Measurements from ENCODE around the gene JUN. TPM values are rescaled to one million over a fixed set of nuclear protein-coding genes. Genes with fewer than 3 reads are reported as not detected.

JUN gene
- polyA plus RNA-seq, 1 donor from 2014 or later = 124 TPM

DNA sequence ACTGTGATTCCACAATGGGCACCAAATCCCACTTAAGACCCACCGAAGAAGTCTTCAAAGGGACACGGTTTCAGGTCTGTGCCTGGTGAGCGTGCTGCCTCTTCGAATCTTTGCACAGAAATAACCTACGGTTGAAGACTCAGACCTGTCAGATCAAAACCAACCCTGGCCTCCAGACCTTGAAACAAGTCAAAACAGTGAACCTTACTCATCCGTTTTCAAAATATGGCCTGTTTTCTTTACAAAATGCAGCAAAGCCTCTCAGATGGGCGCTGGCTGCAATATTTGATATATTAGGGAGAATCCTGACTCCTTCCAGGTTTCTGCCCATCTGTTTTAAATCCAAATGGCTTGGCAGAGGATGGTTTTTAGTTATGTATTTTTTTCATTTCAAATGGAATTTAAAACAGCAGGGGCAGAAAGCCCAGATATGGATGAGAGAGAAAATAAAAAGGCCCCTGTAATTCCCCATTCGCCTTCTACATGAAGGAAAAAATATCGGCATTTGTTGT is 14.0 kb downstream of the JUN start:
- Histone ChIP-seq H3K4me2 (ENCODE audit: low read length) (no peak overlapping the region), H3K9ac (ENCODE audit: low read length) (no peak overlapping the region), H3K4me3 (ENCODE audit: low read length) (no peak overlapping the region), H3K27me3 (ENCODE audit: insufficient read depth, low read depth, low read length) (no peaks in the 10 kb centered on the region), H3K27ac (ENCODE audit: low read length) (no peak overlapping the region), H3K36me3 (ENCODE audit: insufficient read depth, low read length) (no peaks in the 10 kb centered on the region), H3K9me3 (ENCODE audit: low read length) (no peaks in the 10 kb centered on the region), H3K79me2 (replicated peaks; ENCODE audit: insufficient read depth, low read length) (no peaks in the 10 kb centered on the region), H3K9me2 (ENCODE audit: insufficient read depth, low read length) (no peaks in the 10 kb centered on the region), H2AFZ (ENCODE audit: low read depth, low read length) (no peak overlapping the region), H3F3A (ENCODE audit: insufficient read depth, low read length, poor library complexity, severe bottlenecking) (no peaks in the 10 kb centered on the region), H4K20me1 (ENCODE audit: insufficient read depth) (no peaks in the 10 kb centered on the region)
- TF ChIP-seq EP300 (conservative IDR thresholded peaks at IDR 0.05; ENCODE audit: poor library complexity, severe bottlenecking) (no peak), MXI1 (conservative IDR thresholded peaks at IDR 0.05; ENCODE audit: poor library complexity, severe bottlenecking) (no peak), EZH2 (IDR thresholded peaks at IDR 0.05; ENCODE audit: borderline replicate concordance, insufficient read depth, low read length, poor library complexity, severe bottlenecking) (no peak)

DNA sequence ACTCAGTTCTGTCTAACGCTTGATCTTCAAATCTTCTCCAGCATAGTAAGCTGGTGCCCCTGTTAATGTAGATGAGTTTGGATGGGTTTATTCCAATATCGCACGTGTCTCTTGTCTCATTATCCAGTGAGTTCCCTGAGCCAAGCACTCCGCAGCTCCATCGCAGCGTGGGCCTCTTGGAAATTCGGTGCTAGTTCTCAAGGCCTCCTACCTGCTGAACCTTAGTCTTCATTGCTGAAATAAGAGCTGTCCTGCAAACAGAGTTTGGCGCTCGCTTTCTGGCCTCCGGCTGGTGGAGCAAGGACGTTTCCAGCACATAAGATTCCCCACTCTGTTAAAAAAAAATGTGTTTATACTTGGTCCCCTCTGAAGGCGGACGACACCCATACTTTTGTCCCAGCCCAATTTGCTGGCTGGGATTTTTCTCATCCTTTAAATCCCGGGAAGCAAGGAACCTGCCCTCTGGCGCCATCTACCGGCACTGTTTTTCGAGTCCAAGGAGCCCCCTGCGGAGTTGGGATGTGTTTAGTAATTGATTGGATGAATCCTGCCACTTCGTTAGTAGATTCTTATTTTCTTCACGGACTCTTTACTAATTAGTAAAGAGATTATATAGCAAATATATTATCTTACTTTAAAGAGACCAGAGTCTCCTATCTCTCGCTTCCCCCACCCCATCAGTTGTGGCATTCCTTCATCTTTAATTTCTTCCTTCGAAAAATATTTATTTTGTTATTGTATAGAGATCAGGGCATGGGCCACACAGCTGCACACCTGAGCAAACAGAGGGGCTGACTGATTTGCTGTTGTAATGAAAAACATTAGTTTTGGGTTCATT is 14.7 kb downstream of the JUN start:
- H2AFZ ChIP-seq (ENCODE audit: low read depth, low read length) = no peak overlapping the region
- TF ChIP-seq RAD21 (conservative IDR thresholded peaks at IDR 0.05) (peak; percentile 41), SMC3 (conservative IDR thresholded peaks at IDR 0.05; ENCODE audit: poor library complexity) (peak; percentile 40), EP300 (conservative IDR thresholded peaks at IDR 0.05; ENCODE audit: poor library complexity, severe bottlenecking) (no peak), TAF1 (IDR thresholded peaks at IDR 0.05; ENCODE audit: low read depth) (no peak), MXI1 (conservative IDR thresholded peaks at IDR 0.05; ENCODE audit: poor library complexity, severe bottlenecking) (no peak), EZH2 (IDR thresholded peaks at IDR 0.05; ENCODE audit: borderline replicate concordance, insufficient read depth, low read length, poor library complexity, severe bottlenecking) (no peak), POLR2AphosphoS5 (IDR thresholded peaks at IDR 0.05) (no peak)
- TF ChIP-seq, protein P1, sequence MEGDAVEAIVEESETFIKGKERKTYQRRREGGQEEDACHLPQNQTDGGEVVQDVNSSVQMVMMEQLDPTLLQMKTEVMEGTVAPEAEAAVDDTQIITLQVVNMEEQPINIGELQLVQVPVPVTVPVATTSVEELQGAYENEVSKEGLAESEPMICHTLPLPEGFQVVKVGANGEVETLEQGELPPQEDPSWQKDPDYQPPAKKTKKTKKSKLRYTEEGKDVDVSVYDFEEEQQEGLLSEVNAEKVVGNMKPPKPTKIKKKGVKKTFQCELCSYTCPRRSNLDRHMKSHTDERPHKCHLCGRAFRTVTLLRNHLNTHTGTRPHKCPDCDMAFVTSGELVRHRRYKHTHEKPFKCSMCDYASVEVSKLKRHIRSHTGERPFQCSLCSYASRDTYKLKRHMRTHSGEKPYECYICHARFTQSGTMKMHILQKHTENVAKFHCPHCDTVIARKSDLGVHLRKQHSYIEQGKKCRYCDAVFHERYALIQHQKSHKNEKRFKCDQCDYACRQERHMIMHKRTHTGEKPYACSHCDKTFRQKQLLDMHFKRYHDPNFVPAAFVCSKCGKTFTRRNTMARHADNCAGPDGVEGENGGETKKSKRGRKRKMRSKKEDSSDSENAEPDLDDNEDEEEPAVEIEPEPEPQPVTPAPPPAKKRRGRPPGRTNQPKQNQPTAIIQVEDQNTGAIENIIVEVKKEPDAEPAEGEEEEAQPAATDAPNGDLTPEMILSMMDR (IDR thresholded peaks at IDR 0.05; ENCODE audit: poor library complexity, severe bottlenecking) = peak; percentile 59
- TF ChIP-seq, protein P2, sequence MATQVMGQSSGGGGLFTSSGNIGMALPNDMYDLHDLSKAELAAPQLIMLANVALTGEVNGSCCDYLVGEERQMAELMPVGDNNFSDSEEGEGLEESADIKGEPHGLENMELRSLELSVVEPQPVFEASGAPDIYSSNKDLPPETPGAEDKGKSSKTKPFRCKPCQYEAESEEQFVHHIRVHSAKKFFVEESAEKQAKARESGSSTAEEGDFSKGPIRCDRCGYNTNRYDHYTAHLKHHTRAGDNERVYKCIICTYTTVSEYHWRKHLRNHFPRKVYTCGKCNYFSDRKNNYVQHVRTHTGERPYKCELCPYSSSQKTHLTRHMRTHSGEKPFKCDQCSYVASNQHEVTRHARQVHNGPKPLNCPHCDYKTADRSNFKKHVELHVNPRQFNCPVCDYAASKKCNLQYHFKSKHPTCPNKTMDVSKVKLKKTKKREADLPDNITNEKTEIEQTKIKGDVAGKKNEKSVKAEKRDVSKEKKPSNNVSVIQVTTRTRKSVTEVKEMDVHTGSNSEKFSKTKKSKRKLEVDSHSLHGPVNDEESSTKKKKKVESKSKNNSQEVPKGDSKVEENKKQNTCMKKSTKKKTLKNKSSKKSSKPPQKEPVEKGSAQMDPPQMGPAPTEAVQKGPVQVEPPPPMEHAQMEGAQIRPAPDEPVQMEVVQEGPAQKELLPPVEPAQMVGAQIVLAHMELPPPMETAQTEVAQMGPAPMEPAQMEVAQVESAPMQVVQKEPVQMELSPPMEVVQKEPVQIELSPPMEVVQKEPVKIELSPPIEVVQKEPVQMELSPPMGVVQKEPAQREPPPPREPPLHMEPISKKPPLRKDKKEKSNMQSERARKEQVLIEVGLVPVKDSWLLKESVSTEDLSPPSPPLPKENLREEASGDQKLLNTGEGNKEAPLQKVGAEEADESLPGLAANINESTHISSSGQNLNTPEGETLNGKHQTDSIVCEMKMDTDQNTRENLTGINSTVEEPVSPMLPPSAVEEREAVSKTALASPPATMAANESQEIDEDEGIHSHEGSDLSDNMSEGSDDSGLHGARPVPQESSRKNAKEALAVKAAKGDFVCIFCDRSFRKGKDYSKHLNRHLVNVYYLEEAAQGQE (IDR thresholded peaks at IDR 0.05; ENCODE audit: borderline replicate concordance) = no peak

More for the DNA sequence above, 14.7 kb downstream of the JUN start:
- no peaks in the 10 kb centered on the region for H3K9me2 ChIP-seq (ENCODE audit: insufficient read depth, low read length)
- H3K9ac ChIP-seq (ENCODE audit: low read length) = no peak overlapping the region
- H3K36me3 ChIP-seq (ENCODE audit: insufficient read depth, low read length) = no peaks in the 10 kb centered on the region
- no peaks in the 10 kb centered on the region for H4K20me1 ChIP-seq (ENCODE audit: insufficient read depth)
- H3K4me3 ChIP-seq (ENCODE audit: low read length) = no peak overlapping the region
- H3F3A ChIP-seq (ENCODE audit: insufficient read depth, low read length, poor library complexity, severe bottlenecking) = no peaks in the 10 kb centered on the region
- no peaks in the 10 kb centered on the region for H3K27me3 ChIP-seq (ENCODE audit: insufficient read depth, low read depth, low read length)
- H3K79me2 ChIP-seq (replicated peaks; ENCODE audit: insufficient read depth, low read length) = no peaks in the 10 kb centered on the region
- no peak overlapping the region for H3K27ac ChIP-seq (ENCODE audit: low read length)
- H3K4me2 ChIP-seq (ENCODE audit: low read length) = no peak overlapping the region
- H3K9me3 ChIP-seq (ENCODE audit: low read length) = no peaks in the 10 kb centered on the region

Measured in neural cell (in vitro differentiated cells).